ENCODE results near the gene PRDX2. TPM values are rescaled to one million over a fixed set of nuclear protein-coding genes. Genes with fewer than 3 reads are reported as not detected.

Gene PRDX2
- total RNA-seq, 1 experiment from 2014 or later = 746 TPM

GRCh38 chr19:12783849-12784393, 17.7 kb downstream of the PRDX2 start:
- TF ChIP-seq CTCF (conservative IDR thresholded peaks at IDR 0.05; ENCODE audit: low read depth, low read length) (no peak), EZH2phosphoT487 (IDR thresholded peaks at IDR 0.05; ENCODE audit: borderline replicate concordance, low read length) (no peak), EZH2 (IDR thresholded peaks at IDR 0.05; ENCODE audit: low read length, unreplicated experiment) (no peak)
- no peaks in the 10 kb centered on the region for H3K79me2 ChIP-seq (ENCODE audit: low read length)
- peaks cover 5% of the 10 kb centered on the region for H3F3A ChIP-seq (ENCODE audit: low read length, unreplicated experiment)
- H3K9me2 ChIP-seq (replicated peaks; ENCODE audit: low read length) = no peaks in the 10 kb centered on the region
- H3K9me3 ChIP-seq (ENCODE audit: low read length) = no peaks in the 10 kb centered on the region
- intact Hi-C loops (cut with micrococcal nuclease) = no loop called here
- 0 out of 2 replicates have a peak overlapping the region, but pooled peaks have one; percentile 15 for H2AFZ ChIP-seq (ENCODE audit: low read length)
- no peaks in the 10 kb centered on the region for H4K20me1 ChIP-seq (ENCODE audit: low read length)
- peak overlapping the region; percentile 90 for H3K4me2 ChIP-seq (ENCODE audit: low read length)
- ATAC-seq (peak; percentile 18), DNase-seq (peak; percentile 75)
- H3K4me1 ChIP-seq (ENCODE audit: insufficient read depth, low read length) = peaks cover 69% of the 10 kb centered on the region
- no peaks in the 10 kb centered on the region for H3K36me3 ChIP-seq (ENCODE audit: low read depth, low read length)
- peak overlapping the region; percentile 73 for H3K9ac ChIP-seq (ENCODE audit: low read length)
- ChIA-PET POLR2A (ENCODE audit: unreplicated experiment) (no interaction called here), CTCF (no interaction called here)
- no peaks in the 10 kb centered on the region for H3K27me3 ChIP-seq (ENCODE audit: low read length)
- peak overlapping the region; percentile 80 for H3K27ac ChIP-seq (ENCODE audit: low read length)
- no peak overlapping the region; the same call in 1 of the 2 replicates for H3K4me3 ChIP-seq (ENCODE audit: low read length)
- no TSS peak for BruUV-seq (replicated peaks)

- H3K4me1 ChIP-seq (ENCODE audit: insufficient read depth, low read length) = peaks cover 69% of the 10 kb centered on the region
- no peak for TF ChIP-seq CTCF (conservative IDR thresholded peaks at IDR 0.05; ENCODE audit: low read depth, low read length)
- no peak for TF ChIP-seq EZH2 (IDR thresholded peaks at IDR 0.05; ENCODE audit: low read length, unreplicated experiment)
- no peak for TF ChIP-seq EZH2phosphoT487 (IDR thresholded peaks at IDR 0.05; ENCODE audit: borderline replicate concordance, low read length)
- H2AFZ ChIP-seq (ENCODE audit: low read length) = peak overlapping the region; percentile 93; the same call in 1 of the 2 replicates
- peak overlapping the region; percentile 90 for H3K4me2 ChIP-seq (ENCODE audit: low read length)
- POLR2A ChIA-PET (ENCODE audit: unreplicated experiment) = no interaction called here
- H3K9me2 ChIP-seq (replicated peaks; ENCODE audit: low read length) = no peaks in the 10 kb centered on the region
- CTCF ChIA-PET = interaction anchor here (0.8 to 0.9 kb wide), 2 partner anchors 8 to 17 kb away, joined by 4 to 5 read pairs; partner anchors contain the start of gene JUNB
- peak overlapping the region; percentile 69 for H3K4me3 ChIP-seq (ENCODE audit: low read length)
- peak overlapping the region; percentile 80 for H3K27ac ChIP-seq (ENCODE audit: low read length)
- no peak for DNase-seq
- BruUV-seq (replicated peaks) = TSS peak; percentile 57
- H3K9me3 ChIP-seq (ENCODE audit: low read length) = no peaks in the 10 kb centered on the region
- peak overlapping the region; percentile 73 for H3K9ac ChIP-seq (ENCODE audit: low read length)
- ATAC-seq = no peak
- no peaks in the 10 kb centered on the region for H3K79me2 ChIP-seq (ENCODE audit: low read length)
- H4K20me1 ChIP-seq (ENCODE audit: low read length) = no peaks in the 10 kb centered on the region
- H3F3A ChIP-seq (ENCODE audit: low read length, unreplicated experiment) = peaks cover 5% of the 10 kb centered on the region
- no peaks in the 10 kb centered on the region for H3K36me3 ChIP-seq (ENCODE audit: low read depth, low read length)
- no peaks in the 10 kb centered on the region for H3K27me3 ChIP-seq (ENCODE audit: low read length)
- intact Hi-C loops (cut with micrococcal nuclease) = no loop called here
Observed at GRCh38 chr19:12783291-12783848, 18.2 kb downstream of the PRDX2 start.

All from PC-3 (cell line).